22Rv1 (cell line): ENCODE results near the gene HBP1.

ENCODE experiments used
- ZFX ChIP-seq: fragments of 450-650 bp; IDR thresholded peaks from 2 replicates; pipeline ENCODE4 v1.6.1; 2017; ENCODE audit warnings: antibody characterized with exemption, borderline replicate concordance
- TF ChIP-seq, protein P1 (sequence below): fragments of 450-650 bp; IDR thresholded peaks from 2 replicates; pipeline ENCODE4 v1.5.1; 2017; ENCODE audit warnings: mild to moderate bottlenecking

DNA sequence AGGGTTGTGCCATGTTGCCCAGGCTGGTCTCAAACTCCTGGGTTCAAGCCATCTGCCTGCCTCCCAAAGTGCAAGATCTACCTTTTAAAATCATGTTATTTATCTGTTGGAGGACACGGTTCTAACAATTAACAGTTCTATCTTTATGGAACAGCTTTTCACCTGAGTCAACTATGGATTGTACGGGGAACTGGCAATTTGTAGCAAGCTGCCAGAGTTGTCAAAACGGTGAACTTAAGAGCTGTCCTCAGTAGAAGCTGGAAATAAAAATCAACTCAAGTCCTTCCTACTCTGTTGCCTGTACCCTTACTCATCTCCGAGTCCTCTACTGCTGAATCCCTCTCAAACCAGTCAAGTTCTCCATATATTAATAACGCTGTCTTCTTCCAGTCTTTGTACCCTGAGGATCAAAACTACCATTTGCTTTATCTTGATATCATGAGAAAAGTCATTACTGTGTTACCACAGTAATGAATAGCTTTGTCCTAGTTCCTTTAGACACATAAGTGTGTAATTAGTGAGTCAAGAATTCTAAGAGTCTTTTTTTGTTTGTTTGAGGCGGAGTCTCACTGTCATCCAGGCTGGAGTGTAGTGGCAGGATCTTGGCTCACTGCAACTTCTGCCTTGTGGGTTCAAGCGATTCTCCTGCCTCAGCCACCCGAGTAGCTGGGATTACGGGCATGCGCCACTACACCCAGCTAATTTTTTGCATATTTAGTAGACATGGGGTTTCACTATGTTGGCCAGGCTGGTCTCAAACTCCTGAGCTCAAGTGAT lies 28.2 kb downstream of the HBP1 start:
- TF ChIP-seq, protein P1, sequence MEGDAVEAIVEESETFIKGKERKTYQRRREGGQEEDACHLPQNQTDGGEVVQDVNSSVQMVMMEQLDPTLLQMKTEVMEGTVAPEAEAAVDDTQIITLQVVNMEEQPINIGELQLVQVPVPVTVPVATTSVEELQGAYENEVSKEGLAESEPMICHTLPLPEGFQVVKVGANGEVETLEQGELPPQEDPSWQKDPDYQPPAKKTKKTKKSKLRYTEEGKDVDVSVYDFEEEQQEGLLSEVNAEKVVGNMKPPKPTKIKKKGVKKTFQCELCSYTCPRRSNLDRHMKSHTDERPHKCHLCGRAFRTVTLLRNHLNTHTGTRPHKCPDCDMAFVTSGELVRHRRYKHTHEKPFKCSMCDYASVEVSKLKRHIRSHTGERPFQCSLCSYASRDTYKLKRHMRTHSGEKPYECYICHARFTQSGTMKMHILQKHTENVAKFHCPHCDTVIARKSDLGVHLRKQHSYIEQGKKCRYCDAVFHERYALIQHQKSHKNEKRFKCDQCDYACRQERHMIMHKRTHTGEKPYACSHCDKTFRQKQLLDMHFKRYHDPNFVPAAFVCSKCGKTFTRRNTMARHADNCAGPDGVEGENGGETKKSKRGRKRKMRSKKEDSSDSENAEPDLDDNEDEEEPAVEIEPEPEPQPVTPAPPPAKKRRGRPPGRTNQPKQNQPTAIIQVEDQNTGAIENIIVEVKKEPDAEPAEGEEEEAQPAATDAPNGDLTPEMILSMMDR = no peak
- no peak for TF ChIP-seq ZFX
